Uterus (tissue), 4 donors: ENCODE data around the gene RUNX1. TPM values are rescaled to one million over a fixed set of nuclear protein-coding genes. Genes with fewer than 3 reads are reported as not detected.

Experiments
- DNase-seq, 2 donors: peaks; one replicate each; pipeline ENCODE4 v3.0.0-alpha.2; 2019 to 2020
- H3K27ac ChIP-seq, 2 donors: fragments of 200-600 bp; sonication (generic); 1 replicate in 1 of 2; 2 replicates in 1 of 2; pipeline ENCODE4 v1.5.1; 2016 to 2018
- H3K27me3 ChIP-seq, 2 donors: fragments of 200-600 bp; sonication (generic); one replicate each; pipeline ENCODE4 v1.5.1; 2018 to 2019; ENCODE audit warnings: control low read depth in 1 of 2
- H3K36me3 ChIP-seq, 2 donors: fragments of 200-600 bp; sonication (generic); one replicate each; pipeline ENCODE4 v1.5.1; 2019; ENCODE audit warnings: control low read depth in 1 of 2
- H3K4me1 ChIP-seq, 2 donors: fragments of 200-600 bp; sonication (generic); one replicate each; pipeline ENCODE4 v1.5.1; 2018 to 2019; ENCODE audit warnings: control low read depth in 1 of 2
- H3K4me3 ChIP-seq, 2 donors: fragments of 200-600 bp; sonication (generic); 1 replicate in 1 of 2; 2 replicates in 1 of 2; pipeline ENCODE4 v1.5.1; 2018 to 2019; ENCODE audit warnings: mild to moderate bottlenecking in 1 of 2
- H3K9me3 ChIP-seq, 2 donors: fragments of 200-600 bp; sonication (generic); one replicate each; pipeline ENCODE4 v1.5.1; 2019; ENCODE audit warnings: control low read depth in 1 of 2
- POLR2A ChIP-seq, 2 donors: fragments of 450-650 bp; IDR thresholded peaks; one replicate each; pipeline ENCODE4 v1.6.1; 2016; ENCODE audit warnings: antibody characterized with exemption in 2 of 2, mild to moderate bottlenecking in 1 of 2, moderate library complexity in 1 of 2
- intact Hi-C: fragments of 100-400 bp; cut with DNase I; formaldehyde crosslinking; loops from one replicate; pipeline ENCODE4 v1.15.1; 2023; ENCODE audit warnings: low total_unique reads
- total RNA-seq, 4 donors: library from RNA; depleted of rRNA in 3 of 4; stranded (reverse); fragments of >200 nt in 3 of 4; gene quantifications; one replicate each; pipeline versions ENCODE4 v1.1.0 to v1.2.4, GENCODE V29; 2014 to 2023
- TF ChIP-seq, protein P1 (sequence below), 4 experiments: fragments of 200-600 bp in 2 of 4; fragments of 450-650 bp in 2 of 4; sonication (generic) in 2 of 4; IDR thresholded peaks; one replicate each; pipeline ENCODE4 v1.5.1; 2016 to 2019; ENCODE audit warnings: antibody characterized with exemption in 4 of 4, mild to moderate bottlenecking in 2 of 4, moderate library complexity in 1 of 4
- donor health status: DM: yes; HTN: yes; CAD: no.

The RUNX1 gene
- total RNA-seq, 4 donors from 2014 or later: under 0.01 to 13.2 (median 8.7) TPM

DNA sequence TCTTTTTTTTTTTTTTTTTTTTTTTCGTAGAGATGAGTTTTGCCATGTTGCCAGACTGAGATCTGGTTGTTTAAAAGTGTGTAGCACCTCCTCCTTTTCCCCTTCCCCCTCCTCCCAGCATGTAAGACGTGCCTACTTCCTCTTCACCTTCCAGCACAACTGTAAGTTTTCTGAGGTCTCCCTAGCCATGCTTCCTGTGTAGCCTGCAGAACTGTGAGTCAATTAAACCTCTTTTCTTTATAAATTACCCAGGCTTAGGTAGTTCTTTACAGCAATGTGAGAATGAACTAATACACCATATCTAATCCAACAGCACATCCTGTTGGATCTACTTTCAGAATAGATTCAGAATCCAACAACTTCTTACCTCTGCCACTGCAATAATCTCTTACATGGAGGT is 269.2 kb downstream of the RUNX1 start:
- DNase-seq: no peak
- no peak for TF ChIP-seq POLR2A (IDR thresholded peaks at IDR 0.05)
- TF ChIP-seq, protein P1, sequence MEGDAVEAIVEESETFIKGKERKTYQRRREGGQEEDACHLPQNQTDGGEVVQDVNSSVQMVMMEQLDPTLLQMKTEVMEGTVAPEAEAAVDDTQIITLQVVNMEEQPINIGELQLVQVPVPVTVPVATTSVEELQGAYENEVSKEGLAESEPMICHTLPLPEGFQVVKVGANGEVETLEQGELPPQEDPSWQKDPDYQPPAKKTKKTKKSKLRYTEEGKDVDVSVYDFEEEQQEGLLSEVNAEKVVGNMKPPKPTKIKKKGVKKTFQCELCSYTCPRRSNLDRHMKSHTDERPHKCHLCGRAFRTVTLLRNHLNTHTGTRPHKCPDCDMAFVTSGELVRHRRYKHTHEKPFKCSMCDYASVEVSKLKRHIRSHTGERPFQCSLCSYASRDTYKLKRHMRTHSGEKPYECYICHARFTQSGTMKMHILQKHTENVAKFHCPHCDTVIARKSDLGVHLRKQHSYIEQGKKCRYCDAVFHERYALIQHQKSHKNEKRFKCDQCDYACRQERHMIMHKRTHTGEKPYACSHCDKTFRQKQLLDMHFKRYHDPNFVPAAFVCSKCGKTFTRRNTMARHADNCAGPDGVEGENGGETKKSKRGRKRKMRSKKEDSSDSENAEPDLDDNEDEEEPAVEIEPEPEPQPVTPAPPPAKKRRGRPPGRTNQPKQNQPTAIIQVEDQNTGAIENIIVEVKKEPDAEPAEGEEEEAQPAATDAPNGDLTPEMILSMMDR (IDR thresholded peaks at IDR 0.05): no peak
- intact Hi-C loops: no loop called here

DNA sequence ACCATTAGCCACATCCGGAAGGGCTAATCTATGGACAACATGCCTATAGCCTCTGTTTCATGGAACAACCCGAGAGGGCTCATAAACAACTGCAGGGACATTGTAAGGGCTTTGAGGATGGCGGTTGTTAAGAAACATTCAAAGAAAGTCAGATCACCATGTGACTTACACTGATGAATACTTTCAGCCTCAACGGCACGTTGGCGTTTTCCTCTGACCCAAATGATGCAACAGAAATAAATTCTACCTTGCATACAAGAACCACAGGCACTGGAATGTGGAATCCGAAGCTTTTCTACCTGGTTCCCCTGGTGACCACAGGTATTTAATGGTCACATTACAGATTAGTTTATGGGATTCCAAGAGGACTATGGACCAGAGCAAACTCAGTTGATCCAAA is 273.3 kb downstream of the RUNX1 start:
- Histone ChIP-seq H3K4me3 (no peak overlapping the region), H3K4me1 (no peaks in the 10 kb centered on the region), H3K27me3 (no peaks in the 10 kb centered on the region), H3K9me3 (no peaks in the 10 kb centered on the region), H3K36me3 (no peaks in the 10 kb centered on the region), H3K27ac (no peak overlapping the region)
- intact Hi-C loops: no loop called here
- TF ChIP-seq POLR2A (IDR thresholded peaks at IDR 0.05): no peak
- TF ChIP-seq, protein P1 (IDR thresholded peaks at IDR 0.05): no peak
- no peak for DNase-seq

More for the DNA sequence above, 269.2 kb downstream of the RUNX1 start:
- Histone ChIP-seq H3K27ac (no peak overlapping the region), H3K9me3 (no peaks in the 10 kb centered on the region), H3K27me3 (no peaks in the 10 kb centered on the region), H3K4me1 (no peaks in the 10 kb centered on the region), H3K36me3 (no peaks in the 10 kb centered on the region), H3K4me3 (no peak overlapping the region)

DNA sequence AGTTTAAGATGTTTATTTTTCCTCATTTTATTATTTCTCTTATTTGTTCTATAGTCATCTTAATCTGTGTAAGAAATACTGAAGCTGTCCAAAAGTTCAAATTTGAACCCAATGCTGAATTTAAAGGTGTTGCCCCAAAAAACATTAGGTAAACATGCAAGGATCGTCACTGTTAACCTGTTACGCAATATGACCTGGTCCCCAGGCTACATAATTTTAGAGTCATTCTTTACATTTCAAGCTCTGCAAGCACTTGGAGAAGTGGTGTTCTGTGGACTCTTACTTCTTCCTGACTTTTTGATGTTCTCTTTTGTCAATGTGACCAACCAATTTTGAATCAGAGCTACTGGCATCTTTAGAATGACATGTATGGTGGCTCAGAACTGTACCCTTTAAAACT is 274.4 kb downstream of the RUNX1 start:
- TF ChIP-seq POLR2A (IDR thresholded peaks at IDR 0.05): no peak
- TF ChIP-seq, protein P1 (IDR thresholded peaks at IDR 0.05): no peak
- intact Hi-C loops: no loop called here
- H3K4me3 ChIP-seq: no peak overlapping the region
- H3K4me1 ChIP-seq: no peaks in the 10 kb centered on the region
- H3K36me3 ChIP-seq: no peaks in the 10 kb centered on the region
- DNase-seq: no peak
- no peaks in the 10 kb centered on the region for H3K9me3 ChIP-seq
- no peaks in the 10 kb centered on the region for H3K27me3 ChIP-seq
- no peak overlapping the region for H3K27ac ChIP-seq

DNA sequence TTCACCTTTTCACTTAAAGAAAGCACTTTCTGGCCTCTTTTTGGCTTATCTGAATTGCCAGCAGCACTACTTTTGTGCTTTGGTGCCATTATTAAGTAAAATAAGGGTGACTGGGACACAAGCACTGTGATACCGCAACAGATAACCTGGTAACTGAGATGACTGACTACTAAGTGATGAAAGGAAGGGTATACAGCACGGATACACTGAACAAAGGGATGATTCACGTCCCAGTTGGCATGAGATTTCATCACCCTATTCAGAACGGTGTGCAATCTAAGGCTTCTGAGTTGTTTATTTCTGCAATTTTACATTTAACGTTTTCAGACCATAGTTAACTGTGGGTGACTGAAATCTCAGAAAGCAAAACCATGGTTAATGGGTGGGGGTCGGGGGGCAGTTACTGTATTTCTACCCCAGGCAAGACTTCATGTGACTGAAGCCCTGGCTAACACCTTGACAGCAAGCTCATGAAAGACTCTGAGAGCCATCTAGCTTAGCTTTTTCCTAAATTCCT is 277.5 kb downstream of the RUNX1 start:
- Histone ChIP-seq H3K27me3 (no peaks in the 10 kb centered on the region), H3K36me3 (no peaks in the 10 kb centered on the region), H3K27ac (no peak overlapping the region), H3K4me1 (no peaks in the 10 kb centered on the region), H3K4me3 (no peak overlapping the region), H3K9me3 (no peaks in the 10 kb centered on the region)
- TF ChIP-seq, protein P1 (IDR thresholded peaks at IDR 0.05): no peak
- TF ChIP-seq POLR2A (IDR thresholded peaks at IDR 0.05): no peak
- no peak for DNase-seq
- intact Hi-C loops: no loop called here

DNA sequence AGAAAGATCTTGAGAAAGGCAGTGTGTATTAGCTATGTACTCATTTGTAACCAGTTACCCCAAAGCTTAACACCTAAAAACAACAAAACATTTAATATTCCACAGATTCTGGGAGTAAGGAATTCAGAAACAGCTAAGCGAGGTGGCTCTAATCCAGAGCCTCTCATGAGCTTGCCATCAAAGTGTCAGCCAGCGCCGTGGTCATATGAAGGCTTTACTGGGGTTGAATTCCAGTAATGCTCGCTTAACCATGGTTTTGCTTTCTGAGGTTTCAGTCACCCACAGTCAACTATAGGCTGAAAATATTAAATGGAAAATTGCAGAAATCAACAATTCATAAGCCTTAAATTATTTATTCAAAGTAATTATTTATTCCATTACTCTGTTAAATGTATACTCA is 278.5 kb downstream of the RUNX1 start:
- Histone ChIP-seq H3K9me3 (no peaks in the 10 kb centered on the region), H3K36me3 (no peaks in the 10 kb centered on the region), H3K27ac (no peak overlapping the region), H3K4me1 (no peaks in the 10 kb centered on the region), H3K4me3 (no peak overlapping the region), H3K27me3 (no peaks in the 10 kb centered on the region)
- TF ChIP-seq POLR2A (IDR thresholded peaks at IDR 0.05): no peak
- TF ChIP-seq, protein P1 (IDR thresholded peaks at IDR 0.05): no peak
- intact Hi-C loops: no loop called here
- no peak for DNase-seq
